Neural cell (in vitro differentiated cells): ENCODE results near the gene SMU1.

Experiments
- EP300 ChIP-seq: fragments of 450-650 bp; conservative IDR thresholded peaks from 2 replicates; pipeline ENCODE4 v1.6.1; 2014; ENCODE audit warnings: antibody characterized with exemption, mild to moderate bottlenecking, moderate library complexity; ENCODE audit not compliant: poor library complexity, severe bottlenecking
- EZH2 ChIP-seq: fragments of 200-600, 300-800 bp; shearing (Covaris generic), sonication (generic); IDR thresholded peaks from 2 replicates; pipeline ENCODE4 v1.6.1; 2014; ENCODE audit warnings: antibody characterized with exemption, low read length, borderline replicate concordance, mild to moderate bottlenecking; ENCODE audit not compliant: insufficient read depth, poor library complexity, severe bottlenecking
- POLR2AphosphoS5 ChIP-seq: IDR thresholded peaks from 2 replicates; pipeline ENCODE4 v1.6.1; 2012
- SMC3 ChIP-seq: fragments of 450-650 bp; conservative IDR thresholded peaks from 2 replicates; pipeline ENCODE4 v1.6.1; 2014; ENCODE audit warnings: antibody characterized with exemption, mild to moderate bottlenecking, moderate library complexity; ENCODE audit not compliant: poor library complexity
- TF ChIP-seq, protein P1 (sequence below): fragments of 450-650 bp; IDR thresholded peaks from 2 replicates; pipeline ENCODE4 v1.5.1; 2014; ENCODE audit warnings: antibody characterized with exemption, mild to moderate bottlenecking, moderate library complexity; ENCODE audit not compliant: poor library complexity, severe bottlenecking

DNA sequence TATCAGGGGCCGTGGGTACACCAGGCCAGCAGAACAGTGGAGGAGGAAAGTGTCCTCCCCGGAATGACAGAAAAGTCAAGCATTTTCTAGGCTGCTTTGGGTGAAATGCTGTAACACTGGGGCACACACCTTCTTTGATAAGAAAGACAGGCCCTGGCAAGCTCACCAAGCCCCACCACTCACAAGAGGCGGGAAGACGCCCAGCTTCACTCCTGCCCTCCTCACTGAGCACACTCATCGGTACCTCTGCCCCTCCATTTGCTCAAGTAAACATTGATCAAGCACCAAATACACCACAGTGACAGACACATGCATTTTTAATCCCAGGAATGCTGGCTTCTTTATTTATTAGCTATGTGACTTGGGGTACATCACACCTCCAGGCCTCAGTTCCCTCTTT, 47.6 kb upstream of the SMU1 start:
- TF ChIP-seq, protein P1, sequence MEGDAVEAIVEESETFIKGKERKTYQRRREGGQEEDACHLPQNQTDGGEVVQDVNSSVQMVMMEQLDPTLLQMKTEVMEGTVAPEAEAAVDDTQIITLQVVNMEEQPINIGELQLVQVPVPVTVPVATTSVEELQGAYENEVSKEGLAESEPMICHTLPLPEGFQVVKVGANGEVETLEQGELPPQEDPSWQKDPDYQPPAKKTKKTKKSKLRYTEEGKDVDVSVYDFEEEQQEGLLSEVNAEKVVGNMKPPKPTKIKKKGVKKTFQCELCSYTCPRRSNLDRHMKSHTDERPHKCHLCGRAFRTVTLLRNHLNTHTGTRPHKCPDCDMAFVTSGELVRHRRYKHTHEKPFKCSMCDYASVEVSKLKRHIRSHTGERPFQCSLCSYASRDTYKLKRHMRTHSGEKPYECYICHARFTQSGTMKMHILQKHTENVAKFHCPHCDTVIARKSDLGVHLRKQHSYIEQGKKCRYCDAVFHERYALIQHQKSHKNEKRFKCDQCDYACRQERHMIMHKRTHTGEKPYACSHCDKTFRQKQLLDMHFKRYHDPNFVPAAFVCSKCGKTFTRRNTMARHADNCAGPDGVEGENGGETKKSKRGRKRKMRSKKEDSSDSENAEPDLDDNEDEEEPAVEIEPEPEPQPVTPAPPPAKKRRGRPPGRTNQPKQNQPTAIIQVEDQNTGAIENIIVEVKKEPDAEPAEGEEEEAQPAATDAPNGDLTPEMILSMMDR = no peak
- TF ChIP-seq EZH2 (no peak), POLR2AphosphoS5 (no peak), SMC3 (no peak), EP300 (no peak)
